ENCODE data around the gene GPANK1.

The GPANK1 gene

GRCh38 chr6:31662124-31662723 is 2.6 kb downstream of the GPANK1 start:
- DNase-seq (ENCODE audit: low read depth in 2 of 2): no peak

- DNase-seq (ENCODE audit: low read depth in 2 of 2): no peak
Observed at GRCh38 chr6:31661262-31662123, 3.3 kb downstream of the GPANK1 start.

GRCh38 chr6:31660381-31661261 is 4.2 kb downstream of the GPANK1 start, which contains the start of gene C6orf47:
Gene C6orf47, minus strand, starts transcription at chr6:31660778. Its CDS starts 831 bp downstream, at chr6:31659947.
- peak in 1 of 2 experiments; percentile 75 for DNase-seq (ENCODE audit: low read depth in 2 of 2)

GRCh38 chr6:31659649-31660380 is 5.0 kb downstream of the GPANK1 start:
- peak in 1 of 2 experiments; percentile 35 for DNase-seq (ENCODE audit: low read depth in 2 of 2)

- DNase-seq (ENCODE audit: low read depth in 2 of 2): no peak
Observed at GRCh38 chr6:31658983-31659648, 5.7 kb downstream of the GPANK1 start.

- DNase-seq (ENCODE audit: low read depth in 2 of 2): no peak
Observed at GRCh38 chr6:31658158-31658688, 6.6 kb downstream of the GPANK1 start.

GRCh38 chr6:31657406-31658157 is 7.2 kb downstream of the GPANK1 start:
- DNase-seq (ENCODE audit: low read depth in 2 of 2): no peak

- no peak for DNase-seq (ENCODE audit: low read depth in 2 of 2)
Observed at GRCh38 chr6:31655349-31656237, 9.2 kb downstream of the GPANK1 start, which contains the start of gene APOM. Gene APOM, plus strand, starts transcription at chr6:31655894. Its CDS starts 73 bp downstream, at chr6:31655967.

GRCh38 chr6:31654574-31655348 is 10.0 kb downstream of the GPANK1 start:
- no peak for DNase-seq (ENCODE audit: low read depth in 2 of 2)

GRCh38 chr6:31652925-31653724 is 11.7 kb downstream of the GPANK1 start:
- peak in 1 of 2 experiments; percentile 83 for DNase-seq (ENCODE audit: low read depth in 2 of 2)

- DNase-seq (ENCODE audit: low read depth in 2 of 2): no peak
Observed at GRCh38 chr6:31651602-31652191, 13.1 kb downstream of the GPANK1 start.

GRCh38 chr6:31645325-31645724 is 19.5 kb downstream of the GPANK1 start:
- no peak for DNase-seq (ENCODE audit: low read depth in 2 of 2)

- DNase-seq (ENCODE audit: low read depth in 2 of 2): no peak
Observed at GRCh38 chr6:31643818-31644454, 20.9 kb downstream of the GPANK1 start.

GRCh38 chr6:31642798-31643570 is 21.8 kb downstream of the GPANK1 start:
- DNase-seq (ENCODE audit: low read depth in 2 of 2): no peak

GRCh38 chr6:31641370-31641769 is 23.4 kb downstream of the GPANK1 start:
- no peak for DNase-seq (ENCODE audit: low read depth in 2 of 2)
